ENCODE measurements around the gene DUSP28.

DNA sequence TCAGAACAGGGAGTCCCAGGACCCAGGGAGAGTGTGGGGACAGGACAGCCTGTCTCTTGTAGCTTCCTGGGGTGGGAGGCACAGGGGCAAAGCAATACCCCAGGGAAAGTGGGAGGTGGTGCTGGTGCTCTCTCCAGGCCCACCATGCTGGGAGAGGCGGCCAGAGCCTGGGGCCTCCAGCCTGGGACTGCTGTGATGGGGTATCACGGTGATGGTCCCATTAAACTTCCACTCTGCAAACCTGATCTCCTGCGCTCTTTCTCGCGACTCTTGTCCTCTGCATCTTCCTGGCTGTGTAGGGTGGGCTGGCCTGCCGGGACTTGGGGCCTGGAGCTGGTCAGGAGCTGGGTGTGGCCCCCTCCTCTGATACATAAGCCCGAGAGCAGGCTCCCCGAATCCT lies 18.3 kb downstream of the DUSP28 start:
- TF ChIP-seq, protein P1, sequence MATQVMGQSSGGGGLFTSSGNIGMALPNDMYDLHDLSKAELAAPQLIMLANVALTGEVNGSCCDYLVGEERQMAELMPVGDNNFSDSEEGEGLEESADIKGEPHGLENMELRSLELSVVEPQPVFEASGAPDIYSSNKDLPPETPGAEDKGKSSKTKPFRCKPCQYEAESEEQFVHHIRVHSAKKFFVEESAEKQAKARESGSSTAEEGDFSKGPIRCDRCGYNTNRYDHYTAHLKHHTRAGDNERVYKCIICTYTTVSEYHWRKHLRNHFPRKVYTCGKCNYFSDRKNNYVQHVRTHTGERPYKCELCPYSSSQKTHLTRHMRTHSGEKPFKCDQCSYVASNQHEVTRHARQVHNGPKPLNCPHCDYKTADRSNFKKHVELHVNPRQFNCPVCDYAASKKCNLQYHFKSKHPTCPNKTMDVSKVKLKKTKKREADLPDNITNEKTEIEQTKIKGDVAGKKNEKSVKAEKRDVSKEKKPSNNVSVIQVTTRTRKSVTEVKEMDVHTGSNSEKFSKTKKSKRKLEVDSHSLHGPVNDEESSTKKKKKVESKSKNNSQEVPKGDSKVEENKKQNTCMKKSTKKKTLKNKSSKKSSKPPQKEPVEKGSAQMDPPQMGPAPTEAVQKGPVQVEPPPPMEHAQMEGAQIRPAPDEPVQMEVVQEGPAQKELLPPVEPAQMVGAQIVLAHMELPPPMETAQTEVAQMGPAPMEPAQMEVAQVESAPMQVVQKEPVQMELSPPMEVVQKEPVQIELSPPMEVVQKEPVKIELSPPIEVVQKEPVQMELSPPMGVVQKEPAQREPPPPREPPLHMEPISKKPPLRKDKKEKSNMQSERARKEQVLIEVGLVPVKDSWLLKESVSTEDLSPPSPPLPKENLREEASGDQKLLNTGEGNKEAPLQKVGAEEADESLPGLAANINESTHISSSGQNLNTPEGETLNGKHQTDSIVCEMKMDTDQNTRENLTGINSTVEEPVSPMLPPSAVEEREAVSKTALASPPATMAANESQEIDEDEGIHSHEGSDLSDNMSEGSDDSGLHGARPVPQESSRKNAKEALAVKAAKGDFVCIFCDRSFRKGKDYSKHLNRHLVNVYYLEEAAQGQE (tag by site-specific recombination; IDR thresholded peaks at IDR 0.05), result no peak
- no peak for TF ChIP-seq ZNF274 (IDR thresholded peaks at IDR 0.05; ENCODE audit: low read length)
- no peak for TF ChIP-seq ZNF274 (tag by site-specific recombination; IDR thresholded peaks at IDR 0.05; ENCODE audit: borderline replicate concordance)
- TF ChIP-seq CTCF (tag by site-specific recombination; IDR thresholded peaks at IDR 0.05), result no peak
- TF ChIP-seq, protein P2, sequence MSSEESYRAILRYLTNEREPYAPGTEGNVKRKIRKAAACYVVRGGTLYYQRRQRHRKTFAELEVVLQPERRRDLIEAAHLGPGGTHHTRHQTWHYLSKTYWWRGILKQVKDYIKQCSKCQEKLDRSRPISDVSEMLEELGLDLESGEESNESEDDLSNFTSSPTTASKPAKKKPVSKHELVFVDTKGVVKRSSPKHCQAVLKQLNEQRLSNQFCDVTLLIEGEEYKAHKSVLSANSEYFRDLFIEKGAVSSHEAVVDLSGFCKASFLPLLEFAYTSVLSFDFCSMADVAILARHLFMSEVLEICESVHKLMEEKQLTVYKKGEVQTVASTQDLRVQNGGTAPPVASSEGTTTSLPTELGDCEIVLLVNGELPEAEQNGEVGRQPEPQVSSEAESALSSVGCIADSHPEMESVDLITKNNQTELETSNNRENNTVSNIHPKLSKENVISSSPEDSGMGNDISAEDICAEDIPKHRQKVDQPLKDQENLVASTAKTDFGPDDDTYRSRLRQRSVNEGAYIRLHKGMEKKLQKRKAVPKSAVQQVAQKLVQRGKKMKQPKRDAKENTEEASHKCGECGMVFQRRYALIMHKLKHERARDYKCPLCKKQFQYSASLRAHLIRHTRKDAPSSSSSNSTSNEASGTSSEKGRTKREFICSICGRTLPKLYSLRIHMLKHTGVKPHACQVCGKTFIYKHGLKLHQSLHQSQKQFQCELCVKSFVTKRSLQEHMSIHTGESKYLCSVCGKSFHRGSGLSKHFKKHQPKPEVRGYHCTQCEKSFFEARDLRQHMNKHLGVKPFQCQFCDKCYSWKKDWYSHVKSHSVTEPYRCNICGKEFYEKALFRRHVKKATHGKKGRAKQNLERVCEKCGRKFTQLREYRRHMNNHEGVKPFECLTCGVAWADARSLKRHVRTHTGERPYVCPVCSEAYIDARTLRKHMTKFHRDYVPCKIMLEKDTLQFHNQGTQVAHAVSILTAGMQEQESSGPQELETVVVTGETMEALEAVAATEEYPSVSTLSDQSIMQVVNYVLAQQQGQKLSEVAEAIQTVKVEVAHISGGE (tag by site-specific recombination; conservative IDR thresholded peaks at IDR 0.05; ENCODE audit: low read depth), result no peak

Data from HEK293 (cell line).